T-helper 22 cell (primary cell): ENCODE measurements around the gene NRM.
"Not testable (repeated sequence)": the region's sequence is repeated elsewhere in the genome, so short reads cannot be mapped to it uniquely, and the experiment has no call there.

ENCODE experiments used
- DNase-seq: peaks from one replicate; pipeline ENCODE4 v3.0.0-alpha.2; 2020; ENCODE audit warnings: low read depth

The NRM gene

GRCh38 chr6:30690403-30691207 is at the start of gene NRM:
TSS of gene NRM (minus strand) at chr6:30690984. CDS start at chr6:30690974, 10 bp downstream.
- DNase-seq: peak; percentile 61

GRCh38 chr6:30740540-30740870 is 49.7 kb upstream of the NRM start:
- no peak for DNase-seq

GRCh38 chr6:30738532-30738931 is 47.7 kb upstream of the NRM start:
- no peak for DNase-seq

- DNase-seq: no peak
These were observed 45.0 kb upstream of the NRM start for GRCh38 chr6:30735668-30736314.

- no peak for DNase-seq
These were observed 41.6 kb upstream of the NRM start for GRCh38 chr6:30732237-30732943.

- DNase-seq: peak; percentile 70
These were observed 40.0 kb upstream of the NRM start for GRCh38 chr6:30730601-30731435.

- no peak for DNase-seq
These were observed 37.3 kb upstream of the NRM start for GRCh38 chr6:30727920-30728553.

- DNase-seq: no peak
These were observed 36.0 kb upstream of the NRM start for GRCh38 chr6:30726506-30727413.

GRCh38 chr6:30725713-30726505 is 35.1 kb upstream of the NRM start:
- no peak for DNase-seq

- no peak for DNase-seq
These were observed 34.3 kb upstream of the NRM start for GRCh38 chr6:30724906-30725667.

GRCh38 chr6:30723843-30724741 is 33.3 kb upstream of the NRM start:
- not testable (repeated sequence) for DNase-seq

GRCh38 chr6:30723159-30723842 is 32.5 kb upstream of the NRM start:
- DNase-seq: not testable (repeated sequence)

GRCh38 chr6:30722280-30723112 is 31.7 kb upstream of the NRM start:
- DNase-seq: peak; percentile 55

- not testable (repeated sequence) for DNase-seq
These were observed 31.2 kb upstream of the NRM start for GRCh38 chr6:30722025-30722279.

GRCh38 chr6:30721198-30722024 is 30.6 kb upstream of the NRM start:
- DNase-seq: peak; percentile 87

GRCh38 chr6:30720738-30721197 is 30.0 kb upstream of the NRM start:
- no peak for DNase-seq
